Heart right ventricle (tissue), 16 donors: Measurements from ENCODE around the gene SSTR5. TPM values are rescaled to one million over a fixed set of nuclear protein-coding genes. Genes with fewer than 3 reads are reported as not detected.

Experiments used
- ATAC-seq, 8 donors: fragments of 200-7000 bp; cut with Tn5 transposase; one replicate each; pipeline ENCODE4 v1.9.1; 2020; ENCODE audit warnings: mild to moderate bottlenecking in 8 of 8, moderate library complexity in 8 of 8, moderate number of reproducible peaks in 1 of 8
- DNase-seq, 2 donors: peaks; one replicate each; pipeline ENCODE4 v3.0.0-alpha.2; 2020
- H3K27ac ChIP-seq, 10 donors: fragments of 200-600 bp; sonication (generic) in 2 of 10; one replicate each; pipeline versions ENCODE4 v1.5.0 to v1.8.0; 2020 to 2022; ENCODE audit warnings: mild to moderate bottlenecking in 3 of 10
- H3K27me3 ChIP-seq, 7 donors: fragments of 200-600 bp; one replicate each; pipeline ENCODE4 v1.8.0; 2021 to 2022; ENCODE audit warnings: mild to moderate bottlenecking in 2 of 7
- H3K36me3 ChIP-seq, 9 donors: fragments of 200-600 bp; sonication (generic) in 1 of 9; one replicate each; pipeline versions ENCODE4 v1.5.0 to v1.8.0; 2020 to 2022; ENCODE audit warnings: mild to moderate bottlenecking in 2 of 9
- H3K4me1 ChIP-seq, 9 donors: fragments of 200-600 bp; sonication (generic) in 1 of 9; one replicate each; pipeline versions ENCODE4 v1.5.0 to v1.8.0; 2020 to 2022; ENCODE audit warnings: mild to moderate bottlenecking in 4 of 9
- H3K4me3 ChIP-seq, 10 donors: fragments of 200-600 bp; sonication (generic) in 2 of 10; one replicate each; pipeline versions ENCODE4 v1.5.0 to v1.8.0; 2020 to 2022; ENCODE audit warnings: mild to moderate bottlenecking in 7 of 10, moderate library complexity in 2 of 10
- H3K9me3 ChIP-seq, 11 donors: fragments of 200-600 bp in 10 of 11; sonication (generic) in 2 of 11; one replicate each; pipeline versions ENCODE4 v1.5.0 to v1.8.0; 2013 to 2022; ENCODE audit warnings: mild to moderate bottlenecking in 2 of 11, control low read depth in 1 of 11, moderate library complexity in 1 of 11
- WGBS, 2 donors: extraction: QIAGEN DNeasy Blood & Tissue Kit; methylation state at CpG; one replicate each; pipeline ENCODE4 v1.1.7; 2013; ENCODE audit warnings: inconsistent platforms in 1 of 2; 5-methylcytosine and 5-hydroxymethylcytosine counted together
- intact Hi-C, 10 donors: fragments of 100-400 bp; cut with DNase I; formaldehyde crosslinking; loops; one replicate each; pipeline versions ENCODE4 v1.11.1 to v1.14.2; 2022
- polyA plus RNA-seq, 2 donors: library from polyadenylated mRNA; stranded (reverse); fragments of 200-250 nt; gene quantifications; one replicate each; pipeline ENCODE4 v1.2.3, GENCODE V29; 2013
- total RNA-seq, 10 donors: library from RNA; stranded (reverse); fragmentation: NEBNext Ultra II Directional in 3 of 10; extraction: Animal tissue kit (Norgen Biotek cat#: 25700) in 3 of 10; gene quantifications; one replicate each; pipeline versions ENCODE4 v1.2.1 to v1.2.4, GENCODE V29; 2021 to 2023
- TF ChIP-seq, protein P1 (sequence below), 9 donors: fragments of 200-600 bp; sonication (generic) in 2 of 9; IDR thresholded peaks; one replicate each; pipeline versions ENCODE4 v1.5.0 to v1.8.0; 2021 to 2022; ENCODE audit warnings: antibody characterized with exemption in 9 of 9, mild to moderate bottlenecking in 5 of 9, moderate library complexity in 1 of 9
- donor health status: Arrhythmogenic right ventricular cardiomyopathy.
- donor health status: ischemic (EF 13 %, LVEDD 7.1; RV severe dilation, severe dysfunction).
- donor health status: healthy with polysubstance abuse.
- donor health status: DM: no; HTN: yes; CAD: no.
- donor health status: DM: no; HTN: no; CAD: no.
- donor health status: ischemic (EF 25% LVEDD 6.9; RV normal size, moderate dysfunction).
- donor health status: ischemic (EF 25% LVEDD 5.7; RV mildly dilated, moderate dysfunction).
- donor health status: healthy.
- donor health status: DM: yes; HTN: yes; CAD: no.
- donor health status: Ischemic cardiomyopathy.
- donor health status: ischemic (EF 35%, LVEDD 5.7; RV mildly dilated, moderate dysfunction).
- donor health status: nonischemic (EF 11% LVEDD 7.7; RV severe dilation, severe dysfunction).
- donor health status: DM: yes; HTN: yes; CAD: no.
- donor health status: PGD.
- donor health status: ischemic (EF 29% LVEDD 5.4; RV normal size, mild dysfunction).
- donor health status: nonischemic (EF 23%, LVEDD 6.1; RV moderate dilation, normal function).

The SSTR5 gene
- total and polyA plus RNA-seq, 12 donors, result 0.39 to 32.0 (median 5.4) TPM

DNA sequence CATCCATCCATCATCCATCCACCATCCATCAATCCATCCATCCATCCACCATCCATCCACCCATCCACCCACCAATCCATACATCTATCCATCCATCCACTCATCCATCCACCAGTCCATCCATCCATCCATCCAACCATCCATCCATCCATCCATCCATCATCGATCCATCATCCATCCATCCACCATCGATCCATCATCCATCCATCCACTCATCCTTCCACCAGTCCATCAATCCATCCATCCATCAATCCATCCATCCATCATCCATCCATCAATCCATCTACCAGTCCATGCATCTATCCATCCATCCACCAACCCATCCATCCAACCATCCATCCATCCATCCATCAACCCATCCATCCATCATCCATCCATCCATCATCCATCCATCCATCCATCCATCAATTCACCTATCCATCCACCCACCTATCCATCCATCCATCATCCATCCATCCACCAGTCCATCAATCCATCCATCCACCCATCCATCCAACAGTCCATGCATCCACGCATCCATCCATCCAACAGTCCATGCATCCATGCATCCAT is 39.3 kb upstream of the SSTR5 start:
- Histone ChIP-seq H3K9me3 (no peaks in the 10 kb centered on the region), H3K4me3 (no peak overlapping the region), H3K4me1 (peaks cover 0 to 24% (median 5%) of the 10 kb centered on the region in 9 donors), H3K27me3 (peaks cover 0 to 65% (median 55%) of the 10 kb centered on the region in 7 donors), H3K27ac (no peak overlapping the region), H3K36me3 (no peaks in the 10 kb centered on the region)
- intact Hi-C loops, result no loop called here
- ATAC-seq (no peak), DNase-seq (no peak)
- TF ChIP-seq, protein P1, sequence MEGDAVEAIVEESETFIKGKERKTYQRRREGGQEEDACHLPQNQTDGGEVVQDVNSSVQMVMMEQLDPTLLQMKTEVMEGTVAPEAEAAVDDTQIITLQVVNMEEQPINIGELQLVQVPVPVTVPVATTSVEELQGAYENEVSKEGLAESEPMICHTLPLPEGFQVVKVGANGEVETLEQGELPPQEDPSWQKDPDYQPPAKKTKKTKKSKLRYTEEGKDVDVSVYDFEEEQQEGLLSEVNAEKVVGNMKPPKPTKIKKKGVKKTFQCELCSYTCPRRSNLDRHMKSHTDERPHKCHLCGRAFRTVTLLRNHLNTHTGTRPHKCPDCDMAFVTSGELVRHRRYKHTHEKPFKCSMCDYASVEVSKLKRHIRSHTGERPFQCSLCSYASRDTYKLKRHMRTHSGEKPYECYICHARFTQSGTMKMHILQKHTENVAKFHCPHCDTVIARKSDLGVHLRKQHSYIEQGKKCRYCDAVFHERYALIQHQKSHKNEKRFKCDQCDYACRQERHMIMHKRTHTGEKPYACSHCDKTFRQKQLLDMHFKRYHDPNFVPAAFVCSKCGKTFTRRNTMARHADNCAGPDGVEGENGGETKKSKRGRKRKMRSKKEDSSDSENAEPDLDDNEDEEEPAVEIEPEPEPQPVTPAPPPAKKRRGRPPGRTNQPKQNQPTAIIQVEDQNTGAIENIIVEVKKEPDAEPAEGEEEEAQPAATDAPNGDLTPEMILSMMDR (IDR thresholded peaks at IDR 0.05), result no peak
- 96 to 98% methylated on average over 3 of the region's 3 CpGs for WGBS, 2 donors

GRCh38 chr16:1034230-1035065 is 38.1 kb upstream of the SSTR5 start:
- intact Hi-C loops, result loop anchor here in 1 of 10 donors (2.0 kb wide), 1 partner anchor 360 kb away; no protein-coding TSS in a partner anchor
- WGBS, 2 donors, result 69 to 75% methylated on average over 6 of the region's 6 CpGs
- Histone ChIP-seq H3K36me3 (no peaks in the 10 kb centered on the region), H3K9me3 (no peaks in the 10 kb centered on the region), H3K27me3 (peaks cover 5 to 65% (median 55%) of the 10 kb centered on the region in 7 donors), H3K4me1 (peaks cover 0 to 12% (median 0%) of the 10 kb centered on the region in 9 donors), H3K27ac (no peak overlapping the region), H3K4me3 (no peak overlapping the region)
- TF ChIP-seq, protein P1 (IDR thresholded peaks at IDR 0.05), result no peak
- DNase-seq (no peak), ATAC-seq (no peak)

GRCh38 chr16:1035066-1035415 is 37.5 kb upstream of the SSTR5 start:
- peaks cover 0 to 9% (median 0%) of the 10 kb centered on the region in 9 donors for H3K4me1 ChIP-seq
- TF ChIP-seq, protein P1 (IDR thresholded peaks at IDR 0.05), result no peak
- DNase-seq, result peak in 1 of 2 donors; percentile 3
- no peak overlapping the region for H3K4me3 ChIP-seq
- no peaks in the 10 kb centered on the region for H3K9me3 ChIP-seq
- H3K27ac ChIP-seq, result no peak overlapping the region
- no peaks in the 10 kb centered on the region for H3K36me3 ChIP-seq
- no peak for ATAC-seq
- WGBS, 2 donors, result 76 to 78% methylated on average over 7 of the region's 7 CpGs
- peaks cover 5 to 63% (median 53%) of the 10 kb centered on the region in 7 donors for H3K27me3 ChIP-seq
- intact Hi-C loops, result loop anchor here in 1 of 10 donors (2.0 kb wide), 1 partner anchor 360 kb away; no protein-coding TSS in a partner anchor

DNA sequence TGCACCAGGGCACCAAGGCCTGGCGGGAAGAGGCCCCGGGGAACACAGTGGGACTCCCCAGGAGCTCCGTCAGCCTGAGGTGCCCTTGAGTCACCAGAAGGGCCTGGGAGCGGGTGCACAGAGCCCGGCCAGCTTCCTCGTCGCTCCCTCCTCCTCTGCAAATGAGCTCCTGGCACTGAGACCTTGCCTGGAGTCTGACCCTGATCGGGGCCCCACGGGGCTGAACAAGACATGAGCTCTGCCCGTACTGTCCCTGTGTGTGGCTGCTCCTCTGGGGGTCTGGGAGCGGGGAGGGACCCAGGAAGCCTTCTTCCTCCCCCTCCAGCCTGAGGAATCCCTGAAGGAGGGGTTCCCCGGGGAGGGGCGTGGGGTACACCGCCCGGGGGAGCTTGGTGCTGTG is 36.4 kb upstream of the SSTR5 start:
- intact Hi-C loops, result no loop called here
- peaks cover 5 to 52% (median 43%) of the 10 kb centered on the region in 7 donors for H3K27me3 ChIP-seq
- DNase-seq (peak in 1 of 2 donors; percentile 5), ATAC-seq (no peak)
- H3K4me3 ChIP-seq, result no peak overlapping the region
- H3K36me3 ChIP-seq, result no peaks in the 10 kb centered on the region
- TF ChIP-seq, protein P1 (IDR thresholded peaks at IDR 0.05), result no peak
- no peak overlapping the region for H3K27ac ChIP-seq
- no peaks in the 10 kb centered on the region for H3K4me1 ChIP-seq
- H3K9me3 ChIP-seq, result no peaks in the 10 kb centered on the region
- WGBS, 2 donors, result 58 to 59% methylated on average over 15 of the region's 15 CpGs
